Measurements from ENCODE around the gene NAGA.

NAGA gene

GRCh38 chr22:42065438-42066125 lies 5.0 kb downstream of the NAGA start:
- TF ChIP-seq, protein P1, sequence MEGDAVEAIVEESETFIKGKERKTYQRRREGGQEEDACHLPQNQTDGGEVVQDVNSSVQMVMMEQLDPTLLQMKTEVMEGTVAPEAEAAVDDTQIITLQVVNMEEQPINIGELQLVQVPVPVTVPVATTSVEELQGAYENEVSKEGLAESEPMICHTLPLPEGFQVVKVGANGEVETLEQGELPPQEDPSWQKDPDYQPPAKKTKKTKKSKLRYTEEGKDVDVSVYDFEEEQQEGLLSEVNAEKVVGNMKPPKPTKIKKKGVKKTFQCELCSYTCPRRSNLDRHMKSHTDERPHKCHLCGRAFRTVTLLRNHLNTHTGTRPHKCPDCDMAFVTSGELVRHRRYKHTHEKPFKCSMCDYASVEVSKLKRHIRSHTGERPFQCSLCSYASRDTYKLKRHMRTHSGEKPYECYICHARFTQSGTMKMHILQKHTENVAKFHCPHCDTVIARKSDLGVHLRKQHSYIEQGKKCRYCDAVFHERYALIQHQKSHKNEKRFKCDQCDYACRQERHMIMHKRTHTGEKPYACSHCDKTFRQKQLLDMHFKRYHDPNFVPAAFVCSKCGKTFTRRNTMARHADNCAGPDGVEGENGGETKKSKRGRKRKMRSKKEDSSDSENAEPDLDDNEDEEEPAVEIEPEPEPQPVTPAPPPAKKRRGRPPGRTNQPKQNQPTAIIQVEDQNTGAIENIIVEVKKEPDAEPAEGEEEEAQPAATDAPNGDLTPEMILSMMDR (IDR thresholded peaks at IDR 0.05; ENCODE audit: extremely low read depth, missing control alignments): no peak
- DNase-seq (ENCODE audit: low spot score): no peak

DNA sequence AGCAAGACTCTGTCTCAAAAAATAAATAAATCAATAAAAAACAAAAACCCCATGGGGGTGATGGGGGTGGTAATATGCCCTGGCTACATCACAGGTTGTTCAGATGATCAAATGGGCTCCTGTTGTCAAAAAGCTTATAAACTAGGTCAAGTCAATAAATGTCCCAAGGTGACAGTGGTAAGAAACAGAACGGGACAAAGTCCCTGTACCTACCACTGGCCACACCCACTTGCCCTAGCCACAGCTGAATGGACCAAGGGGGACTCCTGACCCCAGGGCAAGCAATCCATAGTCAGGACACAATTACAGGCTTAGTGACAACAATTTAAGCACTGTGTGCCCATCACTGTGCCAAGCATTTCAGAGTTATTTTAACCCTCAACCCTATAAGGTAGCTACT lies 6.0 kb downstream of the NAGA start:
- DNase-seq (ENCODE audit: low spot score): no peak
- TF ChIP-seq, protein P1 (IDR thresholded peaks at IDR 0.05; ENCODE audit: extremely low read depth, missing control alignments): no peak

GRCh38 chr22:42062506-42063170 lies 8.0 kb downstream of the NAGA start:
- no peak for DNase-seq (ENCODE audit: low spot score)
- TF ChIP-seq, protein P1 (IDR thresholded peaks at IDR 0.05; ENCODE audit: extremely low read depth, missing control alignments): no peak

DNA sequence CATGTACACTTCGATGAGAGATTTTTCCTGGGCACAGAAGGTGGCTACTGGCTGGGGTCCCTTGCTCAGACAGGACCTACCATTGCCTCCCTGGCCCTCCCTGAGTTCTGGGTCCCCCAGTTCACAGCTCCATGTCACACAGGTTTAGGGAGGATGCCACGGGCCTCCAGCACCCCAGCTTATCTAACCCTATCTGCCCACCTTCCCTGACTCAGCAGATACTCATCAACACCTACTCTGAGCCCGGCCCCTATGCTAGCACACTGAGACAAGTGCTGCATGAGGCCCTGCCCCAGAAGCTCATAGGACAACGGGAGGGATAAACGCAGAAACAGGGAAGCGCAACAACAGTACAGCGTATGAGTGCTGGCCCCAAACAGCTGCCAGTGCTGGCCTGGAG lies 9.6 kb downstream of the NAGA start:
- TF ChIP-seq, protein P1 (IDR thresholded peaks at IDR 0.05; ENCODE audit: extremely low read depth, missing control alignments): no peak
- no peak for DNase-seq (ENCODE audit: low spot score)

- no peak for DNase-seq (ENCODE audit: low spot score)
- TF ChIP-seq, protein P1 (IDR thresholded peaks at IDR 0.05; ENCODE audit: extremely low read depth, missing control alignments): no peak
Observed at GRCh38 chr22:42060489-42060888, 10.1 kb downstream of the NAGA start.

- no peak for DNase-seq (ENCODE audit: low spot score)
- TF ChIP-seq, protein P1 (IDR thresholded peaks at IDR 0.05; ENCODE audit: extremely low read depth, missing control alignments): no peak
Observed at GRCh38 chr22:42056757-42057511, 13.7 kb downstream of the NAGA start.

DNA sequence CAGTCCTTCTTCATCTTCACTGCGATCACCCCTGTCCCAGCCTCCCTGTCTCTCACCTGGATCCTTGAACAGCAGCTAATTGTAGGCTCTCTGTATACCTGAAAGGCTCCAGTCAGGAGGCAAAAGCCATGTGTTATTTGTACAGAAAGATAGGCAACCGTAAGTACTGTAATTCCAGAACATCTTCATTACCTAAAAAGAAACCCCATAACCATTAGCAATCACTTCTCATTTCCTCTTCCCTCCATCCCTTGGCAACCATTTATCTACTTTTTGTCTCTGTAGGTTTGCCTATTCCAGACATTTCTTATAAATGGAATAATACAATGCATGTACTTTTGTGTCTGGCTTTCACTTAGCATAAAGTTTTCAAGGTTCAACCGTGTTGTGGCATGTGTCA lies 17.8 kb downstream of the NAGA start:
- DNase-seq (ENCODE audit: low spot score): no peak
- TF ChIP-seq, protein P1 (IDR thresholded peaks at IDR 0.05; ENCODE audit: extremely low read depth, missing control alignments): no peak

All from GM20000 (cell line).